OCI-LY7 (cell line): Measurements from ENCODE around the gene ZFYVE28. TPM values are rescaled to one million over a fixed set of nuclear protein-coding genes. Genes with fewer than 3 reads are reported as not detected.

Experiments used
- BruUV-seq: library from RNA; stranded (reverse); fragments of 400-500 nt; replicated peaks from 2 replicates; lab custom pipeline; 2021; lab: Mats Ljungman, UMichigan
- CTCF ChIA-PET: fragments of 300-600 bp; sonication (Branson Sonifier 250); formaldehyde crosslinking; loops from one replicate; lab custom pipeline; 2022; ENCODE audit warnings: antibody characterized with exemption; ENCODE audit not compliant: unreplicated experiment; lab: Charles Lee
- POLR2A ChIA-PET: fragments of 300-600 bp; sonication (Branson Sonifier 250); formaldehyde crosslinking; loops from one replicate; lab custom pipeline; 2022; ENCODE audit warnings: antibody characterized with exemption; lab: Charles Lee
- DNase-seq: peaks from one replicate; pipeline ENCODE4 v3.0.0-alpha.2; 2015; ENCODE audit warnings: low spot score
- H2AFZ ChIP-seq: fragments of 200-600 bp; sonication (generic), shearing (Covaris generic); 2 replicates; pipeline ENCODE4 v1.6.1; 2014; ENCODE audit warnings: mild to moderate bottlenecking, antibody characterized with exemption, low read length, moderate library complexity
- H3K27ac ChIP-seq: fragments of 200-600 bp; sonication (generic); 2 replicates; pipeline ENCODE4 v1.5.1; 2014; ENCODE audit warnings: mixed run types, low read depth, mild to moderate bottlenecking, moderate library complexity, low read length, inconsistent platforms; ENCODE audit not compliant: poor library complexity, severe bottlenecking
- H3K36me3 ChIP-seq: fragments of 200-600 bp; sonication (generic); 2 replicates; pipeline ENCODE4 v1.6.1; 2014; ENCODE audit warnings: mild to moderate bottlenecking, antibody characterized with exemption, low read length, moderate library complexity, mixed read lengths; ENCODE audit not compliant: insufficient read depth
- H3K4me1 ChIP-seq: fragments of 200-600 bp; sonication (generic); 2 replicates; pipeline ENCODE4 v1.5.1; 2014; ENCODE audit warnings: mild to moderate bottlenecking, low read length; ENCODE audit not compliant: insufficient read depth, poor library complexity, severe bottlenecking
- H3K4me2 ChIP-seq: fragments of 200-600 bp; sonication (generic); 2 replicates; pipeline ENCODE4 v1.6.1; 2014; ENCODE audit warnings: mild to moderate bottlenecking, low read length
- H3K4me3 ChIP-seq: fragments of 200-600 bp; sonication (generic); 2 replicates; pipeline ENCODE4 v1.5.1; 2014; ENCODE audit warnings: mild to moderate bottlenecking, low read depth, low read length; ENCODE audit not compliant: poor library complexity, severe bottlenecking
- H3K79me2 ChIP-seq: fragments of 200-600 bp; sonication (generic); 2 replicates; pipeline ENCODE4 v1.6.1; 2016; ENCODE audit warnings: low read depth, mild to moderate bottlenecking, low read length, moderate library complexity, mixed read lengths; ENCODE audit not compliant: insufficient read depth
- H3K9me2 ChIP-seq: fragments of 200-600 bp; sonication (generic); 2 replicates; pipeline ENCODE4 v1.6.1; 2016; ENCODE audit warnings: mild to moderate bottlenecking, low read length, mixed read lengths; ENCODE audit not compliant: insufficient read depth
- H3K9me3 ChIP-seq: fragments of 200-600 bp; sonication (generic); 2 replicates; pipeline ENCODE4 v1.6.1; 2014; ENCODE audit warnings: mild to moderate bottlenecking, mixed run types, low read length, mixed read lengths
- H4K20me1 ChIP-seq: fragments of 200-600 bp; sonication (generic); 2 replicates; pipeline ENCODE4 v1.6.1; 2014; ENCODE audit warnings: mild to moderate bottlenecking, antibody characterized with exemption, low read length, moderate library complexity, mixed read lengths; ENCODE audit not compliant: insufficient read depth
- CTCF ChIP-seq: fragments of 200-600 bp; sonication (generic); conservative IDR thresholded peaks from 2 replicates; pipeline ENCODE4 v1.5.1; 2014; ENCODE audit warnings: mild to moderate bottlenecking, antibody characterized with exemption, low read length, moderate library complexity, mixed read lengths
- EZH2phosphoT487 ChIP-seq: fragments of 200-600 bp; sonication (generic); IDR thresholded peaks from 2 replicates; pipeline ENCODE4 v1.6.1; 2018; ENCODE audit warnings: low read depth, borderline replicate concordance, mild to moderate bottlenecking, mixed run types, antibody characterized with exemption, low read length, moderate library complexity, mixed read lengths
- intact Hi-C: fragments of 100-400 bp; cut with micrococcal nuclease; formaldehyde crosslinking; loops from one replicate; pipeline ENCODE4 v1.10.0; 2022; ENCODE audit not compliant: unreplicated experiment
- total RNA-seq, 2 experiments: library from RNA; depleted of rRNA in 1 of 2; stranded (reverse); fragments of >200 nt in 1 of 2; shearing (Covaris generic) in 1 of 2; gene quantifications; 2 replicates each; pipeline ENCODE4 v1.2.3, GENCODE V29; 2014 to 2022

The ZFYVE28 gene
- total RNA-seq, 2 experiments from 2014 or later: 0.32 TPM; not detected in 1

DNA sequence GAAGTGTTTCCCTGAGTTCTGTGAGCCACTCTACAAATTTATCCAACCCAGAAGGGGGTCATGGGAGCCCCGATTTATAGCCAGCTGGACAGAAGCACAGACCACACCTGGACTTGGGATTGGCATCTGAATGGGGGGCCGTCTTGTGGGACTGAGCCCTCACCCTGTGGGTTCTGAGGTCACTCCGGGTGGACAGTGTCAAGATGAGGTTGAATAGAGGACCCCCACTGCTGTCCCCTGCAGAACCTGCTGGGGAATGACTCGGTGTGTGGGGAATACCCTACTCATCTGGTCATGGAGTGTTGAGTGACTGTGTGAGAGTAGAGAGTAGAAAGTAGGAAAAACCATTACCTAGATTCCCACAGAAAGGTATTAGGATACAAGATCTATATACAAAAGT lies 67.5 kb downstream of the ZFYVE28 start:
- Histone ChIP-seq H3K4me2 (no peak overlapping the region), H3K9me2 (no peaks in the 10 kb centered on the region), H3K9me3 (no peaks in the 10 kb centered on the region), H3K4me1 (no peaks in the 10 kb centered on the region), H3K4me3 (no peak overlapping the region), H2AFZ (no peak overlapping the region), H4K20me1 (no peaks in the 10 kb centered on the region), H3K27ac (no peak overlapping the region), H3K79me2 (no peaks in the 10 kb centered on the region), H3K36me3 (no peaks in the 10 kb centered on the region)
- ChIA-PET POLR2A (no interaction called here), CTCF (no interaction called here)
- TF ChIP-seq EZH2phosphoT487 (no peak), CTCF (no peak)
- intact Hi-C loops: no loop called here
- no TSS peak for BruUV-seq
- DNase-seq: no peak

- DNase-seq: no peak
- Histone ChIP-seq H4K20me1 (no peaks in the 10 kb centered on the region), H3K27ac (no peak overlapping the region), H3K79me2 (no peaks in the 10 kb centered on the region), H3K4me3 (no peak overlapping the region), H3K4me1 (no peaks in the 10 kb centered on the region), H3K4me2 (no peak overlapping the region), H3K36me3 (no peaks in the 10 kb centered on the region), H3K9me2 (no peaks in the 10 kb centered on the region), H3K9me3 (no peaks in the 10 kb centered on the region), H2AFZ (no peak overlapping the region)
- BruUV-seq: no TSS peak
- TF ChIP-seq EZH2phosphoT487: no peak
- no peak for TF ChIP-seq CTCF
- POLR2A ChIA-PET: interaction anchor here (0.5 kb wide), 1 partner anchor 108 kb away, joined by 3 read pairs; no protein-coding TSS in a partner anchor
- intact Hi-C loops: no loop called here
- CTCF ChIA-PET: interaction anchor here (0.5 kb wide), 1 partner anchor 267 kb away, joined by 3 read pairs; no protein-coding TSS in a partner anchor
These were observed 69.7 kb downstream of the ZFYVE28 start for GRCh38 chr4:2348786-2349185.

DNA sequence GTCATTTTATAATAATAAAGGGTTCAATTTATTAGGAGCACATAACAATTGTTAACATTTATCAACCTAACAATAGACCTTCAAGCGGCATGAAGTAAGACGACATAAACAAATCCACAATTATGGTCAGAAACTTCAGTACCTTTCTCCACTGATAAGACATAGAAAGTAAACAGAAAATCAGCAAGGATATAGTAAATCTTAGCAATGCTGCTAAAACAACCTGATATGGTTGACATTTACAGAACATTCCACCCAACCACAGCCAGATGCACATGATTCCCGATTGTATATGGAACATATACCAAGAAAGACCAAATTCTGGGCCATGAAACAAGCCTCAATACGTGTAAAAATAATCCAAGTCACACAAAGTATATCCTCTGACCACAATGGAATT lies 71.3 kb downstream of the ZFYVE28 start:
- intact Hi-C loops: no loop called here
- BruUV-seq: no TSS peak
- POLR2A ChIA-PET: no interaction called here

More for the DNA sequence above, 71.3 kb downstream of the ZFYVE28 start:
- Histone ChIP-seq H3K4me2 (no peak overlapping the region), H2AFZ (no peak overlapping the region), H3K9me3 (no peaks in the 10 kb centered on the region), H3K4me1 (no peaks in the 10 kb centered on the region), H3K36me3 (no peaks in the 10 kb centered on the region), H3K4me3 (no peak overlapping the region), H3K9me2 (no peaks in the 10 kb centered on the region), H3K79me2 (no peaks in the 10 kb centered on the region), H4K20me1 (no peaks in the 10 kb centered on the region), H3K27ac (no peak overlapping the region)
- no peak for TF ChIP-seq EZH2phosphoT487
- no peak for TF ChIP-seq CTCF
- CTCF ChIA-PET: no interaction called here
- DNase-seq: no peak
